ENCODE measurements around the gene PROX2. TPM values are rescaled to one million over a fixed set of nuclear protein-coding genes. Genes with fewer than 3 reads are reported as not detected.

The PROX2 gene
- total RNA-seq, 4 donors from 2014 or later: not detected

GRCh38 chr14:74921053-74921620 is 45.2 kb upstream of the PROX2 start:
- H3K4me3 ChIP-seq: no peak overlapping the region
- H3K36me3 ChIP-seq: no peaks in the 10 kb centered on the region
- no peak for DNase-seq (ENCODE audit: low spot score in 2 of 2)
- H3K4me1 ChIP-seq: peaks cover 0 to 38% (median 18%) of the 10 kb centered on the region in 4 donors
- no peak for TF ChIP-seq POLR2A (IDR thresholded peaks at IDR 0.05)
- no peak for TF ChIP-seq EP300 (IDR thresholded peaks at IDR 0.05)
- TF ChIP-seq CTCF (IDR thresholded peaks at IDR 0.05): no peak
- no peaks in the 10 kb centered on the region for H3K27me3 ChIP-seq
- H3K27ac ChIP-seq: no peak overlapping the region
- WGBS, 2 donors: 90 to 91% methylated on average over 13 to 19 of the region's 19 CpGs
- H3K9me3 ChIP-seq: no peaks in the 10 kb centered on the region

GRCh38 chr14:74920281-74920680 is 44.3 kb upstream of the PROX2 start:
- TF ChIP-seq POLR2A (IDR thresholded peaks at IDR 0.05): no peak
- no peak for TF ChIP-seq EP300 (IDR thresholded peaks at IDR 0.05)
- no peak for TF ChIP-seq CTCF (IDR thresholded peaks at IDR 0.05)
- H3K4me3 ChIP-seq: no peak overlapping the region
- no peak overlapping the region for H3K27ac ChIP-seq
- H3K36me3 ChIP-seq: no peaks in the 10 kb centered on the region
- 80 to 85% methylated on average over 4 of the region's 4 CpGs for WGBS, 2 donors
- no peak for DNase-seq (ENCODE audit: low spot score in 2 of 2)
- H3K9me3 ChIP-seq: no peaks in the 10 kb centered on the region
- H3K27me3 ChIP-seq: no peaks in the 10 kb centered on the region
- peaks cover 0 to 46% (median 22%) of the 10 kb centered on the region in 4 donors for H3K4me1 ChIP-seq

GRCh38 chr14:74919421-74920165 is 43.6 kb upstream of the PROX2 start:
- H3K9me3 ChIP-seq: no peaks in the 10 kb centered on the region

GRCh38 chr14:74918380-74918779 is 42.4 kb upstream of the PROX2 start:
- Histone ChIP-seq H3K9me3 (no peaks in the 10 kb centered on the region), H3K27me3 (no peaks in the 10 kb centered on the region), H3K4me1 (peaks cover 0 to 63% (median 29%) of the 10 kb centered on the region in 4 donors), H3K36me3 (no peaks in the 10 kb centered on the region), H3K4me3 (no peak overlapping the region), H3K27ac (peak overlapping the region in 1 of 4 donors; percentile 4)
- TF ChIP-seq EP300 (IDR thresholded peaks at IDR 0.05) (no peak), POLR2A (IDR thresholded peaks at IDR 0.05) (no peak), CTCF (IDR thresholded peaks at IDR 0.05) (no peak)
- WGBS, 2 donors: 93 to 97% methylated on average over 9 of the region's 9 CpGs
- DNase-seq (ENCODE audit: low spot score in 2 of 2): no peak

More at GRCh38 chr14:74919421-74920165, 43.6 kb upstream of the PROX2 start:
- no peak overlapping the region for H3K27ac ChIP-seq
- TF ChIP-seq CTCF (IDR thresholded peaks at IDR 0.05) (no peak), EP300 (IDR thresholded peaks at IDR 0.05) (no peak), POLR2A (IDR thresholded peaks at IDR 0.05) (no peak)
- 82 to 87% methylated on average over 21 to 22 of the region's 22 CpGs for WGBS, 2 donors
- no peak overlapping the region for H3K4me3 ChIP-seq
- DNase-seq (ENCODE audit: low spot score in 2 of 2): no peak
- H3K27me3 ChIP-seq: no peaks in the 10 kb centered on the region
- H3K4me1 ChIP-seq: peaks cover 0 to 53% (median 22%) of the 10 kb centered on the region in 4 donors
- no peaks in the 10 kb centered on the region for H3K36me3 ChIP-seq

GRCh38 chr14:74917646-74918081 is 41.7 kb upstream of the PROX2 start:
- no peak overlapping the region for H3K4me3 ChIP-seq
- peak; percentile 42 to 45 for DNase-seq (ENCODE audit: low spot score in 2 of 2)
- no peaks in the 10 kb centered on the region for H3K9me3 ChIP-seq
- H3K27me3 ChIP-seq: no peaks in the 10 kb centered on the region
- H3K36me3 ChIP-seq: no peaks in the 10 kb centered on the region
- TF ChIP-seq EP300 (IDR thresholded peaks at IDR 0.05): peak in 1 of 2 donors; percentile 11
- no peak for TF ChIP-seq POLR2A (IDR thresholded peaks at IDR 0.05)
- peaks cover 0 to 56% (median 26%) of the 10 kb centered on the region in 4 donors for H3K4me1 ChIP-seq
- peak overlapping the region in 3 of 4 donors; percentile 43 to 72 (median 71) for H3K27ac ChIP-seq
- 60 to 67% methylated on average over 13 of the region's 13 CpGs for WGBS, 2 donors
